WTC11 (cell line): ENCODE data around the gene PYM1.

Experiments used
- ATF3 ChIP-seq: sonication (generic); formaldehyde crosslinking; conservative IDR thresholded peaks from 2 replicates; pipeline ENCODE4 v1.8.1; 2022; ENCODE audit warnings: mild to moderate bottlenecking, missing genetic modification reagents
- ATF6 ChIP-seq: sonication (generic); formaldehyde crosslinking; IDR thresholded peaks from 2 replicates; pipeline ENCODE4 v1.8.1; 2023; ENCODE audit warnings: mild to moderate bottlenecking, missing genetic modification reagents
- CREB1 ChIP-seq: sonication (generic); formaldehyde crosslinking; IDR thresholded peaks from 2 replicates; pipeline ENCODE4 v1.8.0; 2023; ENCODE audit warnings: mild to moderate bottlenecking, missing genetic modification reagents
- CTCF ChIP-seq: fragments of 200-600 bp; IDR thresholded peaks from 2 replicates; pipeline ENCODE4 v1.8.0; 2022; ENCODE audit warnings: antibody characterized with exemption
- HMGXB4 ChIP-seq: sonication (generic); formaldehyde crosslinking; IDR thresholded peaks from 2 replicates; pipeline ENCODE4 v1.8.1; 2023; ENCODE audit warnings: mild to moderate bottlenecking, moderate library complexity, missing genetic modification reagents
- JUN ChIP-seq: sonication (generic); formaldehyde crosslinking; IDR thresholded peaks from 2 replicates; pipeline ENCODE4 v1.8.0; 2023; ENCODE audit warnings: mild to moderate bottlenecking, missing genetic modification reagents
- NR3C1 ChIP-seq: sonication (generic); formaldehyde crosslinking; conservative IDR thresholded peaks from 2 replicates; pipeline ENCODE4 v1.8.1; 2023; ENCODE audit warnings: low read depth, mild to moderate bottlenecking, missing genetic modification reagents
- ZNF416 ChIP-seq: fragments of 250-450 bp; sonication (Bioruptor Pico); IDR thresholded peaks from 2 replicates; pipeline ENCODE4 v1.9.0; 2021; ENCODE audit warnings: mild to moderate bottlenecking, inconsistent platforms
- TF ChIP-seq, protein P1 (sequence below): sonication (generic); formaldehyde crosslinking; IDR thresholded peaks from 2 replicates; pipeline ENCODE4 v1.8.0; 2022; ENCODE audit warnings: mild to moderate bottlenecking, missing genetic modification reagents
- TF ChIP-seq, protein P2 (sequence below): sonication (generic); formaldehyde crosslinking; conservative IDR thresholded peaks from 2 replicates; pipeline ENCODE4 v1.8.1; 2023; ENCODE audit warnings: mild to moderate bottlenecking, low read depth, missing genetic modification reagents, moderate library complexity

GRCh38 chr12:55915482-55915859 lies 12.2 kb downstream of the PYM1 start:
- no peak for TF ChIP-seq HMGXB4
- TF ChIP-seq NR3C1 (CRISPR knock-in tag), result no peak
- no peak for TF ChIP-seq JUN (CRISPR knock-in tag)
- no peak for TF ChIP-seq CTCF
- TF ChIP-seq ATF6, result no peak
- TF ChIP-seq, protein P1, sequence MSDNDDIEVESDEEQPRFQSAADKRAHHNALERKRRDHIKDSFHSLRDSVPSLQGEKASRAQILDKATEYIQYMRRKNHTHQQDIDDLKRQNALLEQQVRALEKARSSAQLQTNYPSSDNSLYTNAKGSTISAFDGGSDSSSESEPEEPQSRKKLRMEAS (CRISPR knock-in tag), result no peak
- TF ChIP-seq CREB1 (CRISPR knock-in tag), result no peak
- TF ChIP-seq ATF3 (CRISPR knock-in tag), result no peak
- TF ChIP-seq ZNF416 (CRISPR knock-in tag), result no peak
- TF ChIP-seq, protein P2, sequence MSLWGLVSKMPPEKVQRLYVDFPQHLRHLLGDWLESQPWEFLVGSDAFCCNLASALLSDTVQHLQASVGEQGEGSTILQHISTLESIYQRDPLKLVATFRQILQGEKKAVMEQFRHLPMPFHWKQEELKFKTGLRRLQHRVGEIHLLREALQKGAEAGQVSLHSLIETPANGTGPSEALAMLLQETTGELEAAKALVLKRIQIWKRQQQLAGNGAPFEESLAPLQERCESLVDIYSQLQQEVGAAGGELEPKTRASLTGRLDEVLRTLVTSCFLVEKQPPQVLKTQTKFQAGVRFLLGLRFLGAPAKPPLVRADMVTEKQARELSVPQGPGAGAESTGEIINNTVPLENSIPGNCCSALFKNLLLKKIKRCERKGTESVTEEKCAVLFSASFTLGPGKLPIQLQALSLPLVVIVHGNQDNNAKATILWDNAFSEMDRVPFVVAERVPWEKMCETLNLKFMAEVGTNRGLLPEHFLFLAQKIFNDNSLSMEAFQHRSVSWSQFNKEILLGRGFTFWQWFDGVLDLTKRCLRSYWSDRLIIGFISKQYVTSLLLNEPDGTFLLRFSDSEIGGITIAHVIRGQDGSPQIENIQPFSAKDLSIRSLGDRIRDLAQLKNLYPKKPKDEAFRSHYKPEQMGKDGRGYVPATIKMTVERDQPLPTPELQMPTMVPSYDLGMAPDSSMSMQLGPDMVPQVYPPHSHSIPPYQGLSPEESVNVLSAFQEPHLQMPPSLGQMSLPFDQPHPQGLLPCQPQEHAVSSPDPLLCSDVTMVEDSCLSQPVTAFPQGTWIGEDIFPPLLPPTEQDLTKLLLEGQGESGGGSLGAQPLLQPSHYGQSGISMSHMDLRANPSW (CRISPR knock-in tag), result no peak
